HT1080 (cell line): ENCODE measurements around the gene AKR1A1. TPM values are rescaled to one million over a fixed set of nuclear protein-coding genes. Genes with fewer than 3 reads are reported as not detected.
"Not testable (repeated sequence)": the region's sequence is repeated elsewhere in the genome, so short reads cannot be mapped to it uniquely, and the experiment has no call there.

Source experiments
- DNase-seq: peaks from one replicate; pipeline ENCODE4 v3.0.0-alpha.2; 2015; ENCODE audit warnings: low read depth
- total RNA-seq: library from RNA; depleted of rRNA; stranded (reverse); fragments of >200 nt; shearing (Covaris generic); gene quantifications from 2 replicates; pipeline ENCODE4 v1.2.3, GENCODE V29; 2014

Gene AKR1A1
- total RNA-seq, 1 experiment from 2014 or later, result 106 TPM

DNA sequence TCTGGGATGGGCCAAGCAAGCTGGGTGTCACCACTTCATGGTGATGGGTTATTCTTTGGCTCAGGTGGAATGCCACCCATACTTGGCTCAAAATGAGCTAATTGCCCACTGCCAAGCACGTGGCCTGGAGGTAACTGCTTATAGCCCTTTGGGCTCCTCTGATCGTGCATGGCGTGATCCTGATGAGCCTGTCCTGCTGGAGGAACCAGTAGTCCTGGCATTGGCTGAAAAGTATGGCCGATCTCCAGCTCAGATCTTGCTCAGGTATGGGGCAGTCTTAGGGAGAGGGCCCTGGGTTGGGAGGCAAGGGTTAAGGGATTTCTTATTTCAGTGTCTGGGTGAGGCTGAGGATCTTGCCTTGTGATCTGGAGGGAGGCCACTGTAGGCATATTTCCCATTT is 17.8 kb downstream of the AKR1A1 start:
- DNase-seq, result no peak

DNA sequence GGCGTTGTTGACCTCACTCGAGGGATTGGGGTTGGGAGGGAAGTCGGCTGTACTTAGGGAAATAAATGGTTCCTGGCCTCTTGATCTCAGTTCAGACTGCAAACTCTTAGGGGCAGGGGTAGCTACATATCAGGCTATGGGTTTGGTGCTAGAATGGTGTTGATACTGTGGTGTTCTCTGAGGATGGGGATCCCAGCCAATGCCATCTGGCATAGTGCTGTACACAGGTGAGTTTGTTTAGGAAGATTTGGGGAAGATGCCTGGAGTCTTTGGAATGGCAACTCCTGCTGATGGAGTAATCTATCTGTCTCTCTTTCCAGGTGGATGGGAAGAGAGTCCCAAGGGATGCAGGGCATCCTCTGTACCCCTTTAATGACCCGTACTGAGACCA is 18.9 kb downstream of the AKR1A1 start:
- DNase-seq, result no peak

DNA sequence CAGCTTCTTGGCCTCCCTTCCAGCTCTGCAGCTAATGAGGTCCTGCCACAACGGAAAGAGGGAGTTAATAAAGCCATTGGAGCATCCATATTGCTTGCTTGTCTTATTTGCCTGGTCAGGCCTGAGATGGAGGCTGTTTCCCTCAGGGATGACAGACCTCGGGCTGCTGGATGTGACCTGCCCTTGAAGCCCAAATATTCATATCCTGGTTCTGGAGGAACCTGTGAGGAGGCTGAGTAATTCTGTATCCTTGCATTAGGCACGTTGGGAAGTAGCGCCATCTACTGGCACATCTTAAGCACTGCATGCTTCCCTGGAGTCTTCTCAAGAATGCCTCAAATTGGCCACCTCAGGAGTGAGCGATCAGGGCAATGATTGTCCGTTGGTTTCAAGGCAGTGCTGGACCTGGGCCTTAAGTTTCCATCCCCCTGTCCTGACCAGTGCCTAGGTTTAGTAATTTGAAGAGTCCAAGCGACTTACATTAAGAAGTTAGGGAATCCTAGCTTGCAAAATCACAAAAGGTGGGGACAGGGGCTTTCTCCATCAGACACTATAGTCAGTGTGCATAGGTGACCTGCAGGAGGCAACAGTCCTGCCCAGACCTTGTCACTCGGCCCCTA is 19.4 kb downstream of the AKR1A1 start:
- peak; percentile 67 for DNase-seq

DNA sequence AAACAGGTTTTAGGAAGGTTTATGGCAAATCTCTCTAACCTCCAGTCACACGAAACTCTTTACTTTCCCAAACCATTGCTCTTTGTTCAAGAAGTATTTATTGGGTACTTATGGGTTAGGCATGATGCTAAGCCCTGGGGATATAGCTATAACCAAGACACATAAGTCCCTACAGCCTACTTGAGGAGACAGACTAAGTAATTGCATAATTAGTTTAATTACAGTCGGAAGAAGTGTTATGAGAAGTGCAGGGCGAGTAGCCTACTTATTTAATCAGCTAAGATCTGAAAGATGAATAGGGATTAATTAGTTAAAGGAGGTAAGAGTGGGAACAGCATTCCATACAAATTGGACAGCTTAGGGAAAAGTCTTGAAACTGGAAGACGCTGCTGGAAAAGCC is 20.0 kb downstream of the AKR1A1 start:
- no peak for DNase-seq

DNA sequence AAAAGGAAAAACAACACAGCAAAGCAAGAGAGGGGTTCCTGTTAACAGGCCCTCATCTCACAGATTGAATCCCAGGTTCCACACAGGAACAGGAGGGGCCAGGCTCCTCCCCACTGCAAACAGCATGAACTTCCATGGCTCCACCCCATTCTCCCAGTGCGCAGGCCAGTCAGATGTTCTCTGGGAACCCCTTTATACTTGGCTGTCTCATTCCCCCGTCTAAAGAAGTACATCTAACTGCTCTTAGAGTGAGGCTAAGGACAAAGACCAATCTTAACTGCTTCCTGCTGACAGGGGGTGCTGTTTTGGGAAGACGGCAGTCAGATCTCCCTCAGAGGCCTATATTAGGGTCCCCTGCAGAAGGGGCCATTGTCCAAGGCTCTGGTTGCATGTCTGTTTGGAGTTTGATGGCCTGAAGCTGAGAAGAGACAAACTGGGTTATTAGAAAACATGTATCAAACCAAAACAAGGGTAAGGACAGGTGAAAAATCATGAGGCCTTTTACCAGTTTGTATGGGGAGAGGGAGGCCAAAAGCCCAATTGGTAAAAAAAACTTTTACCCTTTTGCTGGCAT is 22.7 kb downstream of the AKR1A1 start:
- DNase-seq, result no peak

DNA sequence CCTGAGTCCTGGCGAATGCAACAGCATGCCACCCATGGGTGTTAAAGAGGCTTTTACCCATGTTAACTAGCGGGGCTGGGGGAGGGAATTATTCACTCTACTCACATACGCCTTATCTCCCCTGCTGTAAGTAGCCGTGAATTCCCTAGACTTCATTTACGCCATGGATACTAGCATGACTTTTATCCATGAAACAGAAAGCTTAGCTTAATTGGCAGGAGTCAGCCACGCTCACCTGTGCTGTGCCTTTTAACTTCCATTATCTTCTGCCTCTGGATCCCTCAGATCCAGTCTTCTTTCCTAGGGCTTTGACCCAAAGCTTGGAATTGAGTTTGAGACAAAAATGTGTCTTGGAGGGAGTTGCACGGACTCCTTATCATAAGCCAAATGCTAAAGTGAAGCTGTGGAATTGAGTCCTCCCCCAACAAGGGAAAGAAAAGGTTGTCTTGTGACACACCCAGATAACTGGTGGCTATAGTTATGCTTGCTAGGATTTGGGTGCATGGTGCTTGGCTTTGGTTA is 23.5 kb downstream of the AKR1A1 start:
- DNase-seq, result no peak

DNA sequence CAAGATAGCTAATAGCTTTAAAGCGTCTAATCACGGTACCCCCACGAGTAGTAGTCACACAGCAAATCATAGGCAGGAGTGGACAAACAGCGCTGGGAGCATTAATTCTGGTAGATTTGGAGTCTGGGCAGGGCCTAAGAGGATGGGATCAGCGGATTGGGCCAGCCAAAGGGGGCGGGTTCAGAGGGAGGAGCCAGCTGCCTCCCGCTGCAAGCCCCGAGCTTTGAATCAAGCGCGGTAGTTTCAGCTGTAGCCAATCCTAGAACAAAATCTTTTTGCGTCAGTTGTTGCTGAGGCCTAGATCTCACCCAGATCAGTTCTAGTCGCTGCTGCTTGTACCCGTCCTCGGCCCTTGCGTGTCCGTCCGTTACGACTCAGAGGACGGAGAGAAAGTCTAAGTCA is 32.6 kb downstream of the AKR1A1 start:
- peak; percentile 96 for DNase-seq

DNA sequence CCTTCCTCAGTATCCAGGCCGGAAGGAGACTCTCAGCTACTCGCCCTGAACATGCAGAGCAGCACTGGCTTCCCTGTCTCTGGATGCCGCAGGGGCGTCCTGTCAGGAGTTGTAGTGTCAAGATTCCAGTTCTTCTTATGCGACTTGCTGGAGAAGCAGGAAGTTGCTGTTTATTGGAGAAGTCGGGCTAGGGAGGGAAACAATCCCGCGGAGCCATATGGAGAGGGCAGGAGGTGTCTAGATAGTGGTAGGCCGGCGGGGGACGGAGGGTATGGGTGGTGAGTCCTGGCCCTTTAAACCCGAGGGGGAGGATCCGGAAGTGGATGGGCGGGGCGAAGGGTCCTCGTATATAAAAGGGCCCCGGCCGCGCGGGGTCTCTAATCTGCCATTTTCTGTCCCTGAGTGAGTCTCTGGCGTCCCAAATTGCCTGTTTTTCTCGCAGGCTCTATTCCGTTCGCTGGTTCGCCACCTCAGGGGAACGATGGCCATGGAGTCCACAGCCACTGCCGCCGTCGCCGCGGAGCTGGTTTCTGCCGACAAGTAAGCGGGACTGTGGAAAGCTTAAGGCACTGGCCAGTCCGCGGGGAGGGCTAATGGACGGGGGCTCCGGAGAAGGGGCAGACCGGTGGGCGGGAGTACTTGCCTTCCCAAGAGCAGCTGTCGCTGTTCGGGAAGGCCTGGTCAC is 33.2 kb downstream of the AKR1A1 start, which contains the start of gene NASP:
Gene NASP, plus strand, starts transcription at position 376 of the 685 bp plus-strand sequence. Its CDS starts 106 bp downstream, at position 482.
- peak; percentile 86 for DNase-seq

DNA sequence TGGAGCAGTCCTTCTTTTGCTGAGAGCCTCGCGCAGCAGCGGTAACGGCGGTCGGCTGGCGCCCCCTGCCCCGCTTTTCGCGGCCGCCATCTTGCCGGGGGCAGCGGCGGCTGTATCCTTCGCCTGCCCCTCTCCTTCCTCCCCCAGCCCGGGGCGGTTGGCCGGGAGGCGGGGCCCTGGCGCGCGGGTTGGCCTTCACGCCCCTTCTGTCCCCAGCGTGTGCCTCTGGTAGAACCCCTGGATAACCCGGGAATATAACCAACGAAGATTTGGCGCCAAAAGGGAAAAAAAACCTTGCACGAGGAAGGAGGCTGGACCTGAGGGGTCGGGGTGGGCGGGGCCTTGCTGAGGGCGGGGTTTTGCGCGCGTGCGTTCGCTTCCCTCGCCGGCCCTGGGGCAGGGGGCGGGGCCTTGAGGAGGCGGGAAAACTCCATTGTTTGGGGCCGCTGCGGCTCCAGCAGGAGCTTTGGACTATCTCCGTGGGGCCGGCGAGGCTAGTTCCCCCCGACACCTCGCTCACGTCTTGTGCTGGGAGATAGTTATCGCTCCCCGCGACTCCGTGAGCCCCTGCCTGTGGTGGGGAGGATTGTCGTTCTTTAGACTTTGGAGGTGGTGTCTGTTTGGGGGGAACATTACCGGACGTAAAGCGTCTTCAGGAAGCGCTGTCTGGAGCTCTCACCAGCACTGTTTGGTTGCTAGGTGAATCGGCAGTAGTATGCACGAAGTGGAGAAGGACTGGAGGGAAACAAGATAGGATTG is 33.9 kb downstream of the AKR1A1 start:
- peak; percentile 77 for DNase-seq

DNA sequence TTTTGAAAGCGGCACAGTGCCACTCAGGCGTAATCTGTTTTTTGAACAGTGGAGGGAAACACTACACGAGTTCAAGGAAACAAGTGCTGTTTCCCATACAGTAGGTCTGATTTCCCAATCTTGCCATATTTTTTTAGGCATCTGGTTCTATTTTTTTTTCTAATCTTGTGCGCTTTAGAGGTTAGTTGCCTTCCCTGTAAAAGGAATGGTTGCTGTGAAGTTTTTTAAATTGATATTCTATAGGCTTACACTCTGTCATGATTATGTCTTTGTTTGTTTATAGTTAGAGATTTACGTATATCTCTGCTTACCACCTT is 34.4 kb downstream of the AKR1A1 start:
- no peak for DNase-seq

DNA sequence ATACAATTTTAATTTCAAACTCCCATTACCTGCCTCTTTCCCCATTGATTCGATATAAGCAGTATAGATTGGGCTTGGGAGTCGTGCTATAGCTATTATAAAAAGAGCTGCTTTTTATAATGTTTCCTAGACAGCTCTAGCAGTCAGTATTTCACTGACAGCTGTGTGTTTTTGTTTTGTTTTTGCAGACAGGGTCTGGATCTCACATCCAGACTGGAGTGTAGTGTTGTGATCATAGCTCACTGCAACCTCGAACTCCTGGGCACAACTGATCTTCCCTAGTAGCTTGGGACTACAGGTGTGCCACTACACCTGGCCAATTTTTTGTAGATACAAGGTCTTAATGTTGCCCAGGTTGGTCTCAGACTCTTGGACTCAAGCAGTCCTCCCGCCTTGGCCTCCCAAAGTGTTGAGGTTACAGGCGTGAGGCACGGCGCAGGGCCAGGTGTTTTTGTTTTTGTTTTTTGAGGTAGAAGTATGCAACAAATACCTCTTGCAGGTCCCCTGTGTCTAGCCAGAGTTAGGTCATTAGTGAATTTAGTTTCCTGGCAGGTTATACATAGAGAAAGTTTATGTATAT is 35.0 kb downstream of the AKR1A1 start:
- no peak for DNase-seq

DNA sequence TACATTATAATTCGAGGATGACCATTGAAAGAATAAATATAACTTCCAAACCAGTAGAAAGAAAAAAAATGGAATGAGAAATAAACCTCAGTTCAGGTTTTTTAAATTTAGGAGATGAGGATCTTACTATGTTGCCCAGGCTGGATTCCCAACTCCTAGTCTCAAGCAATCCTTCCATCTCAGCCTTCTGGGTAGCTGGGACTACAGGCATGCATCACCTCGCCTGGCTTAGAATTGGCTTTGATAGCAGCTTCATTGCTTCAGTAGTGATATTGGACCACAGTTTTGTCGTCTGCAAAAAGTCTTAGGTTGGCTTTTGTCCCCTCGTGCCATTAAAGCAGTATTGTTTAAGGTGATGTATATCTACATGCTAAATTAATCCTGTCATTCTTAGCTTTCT is 36.1 kb downstream of the AKR1A1 start:
- no peak for DNase-seq

DNA sequence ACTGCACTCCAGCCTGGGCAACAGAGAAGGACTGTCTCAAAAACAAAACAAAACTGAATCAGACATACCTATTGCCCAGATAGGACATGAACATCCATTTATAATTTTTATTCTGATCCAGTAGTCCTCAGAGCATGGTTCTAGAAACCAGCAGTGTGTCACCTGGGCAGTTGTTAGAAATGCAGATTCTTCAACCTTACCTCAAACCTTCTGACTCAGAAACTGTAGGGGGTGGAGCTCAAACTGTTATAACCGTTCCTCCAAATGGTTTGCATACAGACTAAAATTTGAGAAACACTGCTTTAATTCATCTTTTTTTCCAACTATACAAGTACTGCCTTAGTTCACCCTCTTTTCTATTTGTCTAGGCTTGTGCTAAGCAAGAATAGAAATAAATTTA is 39.2 kb downstream of the AKR1A1 start:
- no peak for DNase-seq

DNA sequence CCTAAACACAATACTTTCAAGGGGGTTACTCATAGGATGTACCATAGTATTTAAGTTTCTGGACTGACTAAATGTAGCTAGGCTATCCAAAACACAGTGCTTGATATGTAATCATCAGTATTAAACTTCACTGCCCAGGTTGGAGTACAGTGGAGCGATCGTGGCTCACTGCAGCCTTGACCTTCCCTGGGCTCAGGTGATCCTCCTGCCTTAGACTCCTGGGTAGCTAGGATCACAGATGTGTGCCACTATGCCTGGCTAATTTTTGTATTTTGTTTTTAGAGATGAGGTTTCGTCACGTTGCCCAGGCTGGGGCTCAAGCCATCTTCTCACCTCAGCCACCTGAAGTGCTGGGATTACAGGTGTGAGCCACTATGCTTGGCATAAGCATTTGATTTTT is 43.8 kb downstream of the AKR1A1 start:
- DNase-seq, result no peak

DNA sequence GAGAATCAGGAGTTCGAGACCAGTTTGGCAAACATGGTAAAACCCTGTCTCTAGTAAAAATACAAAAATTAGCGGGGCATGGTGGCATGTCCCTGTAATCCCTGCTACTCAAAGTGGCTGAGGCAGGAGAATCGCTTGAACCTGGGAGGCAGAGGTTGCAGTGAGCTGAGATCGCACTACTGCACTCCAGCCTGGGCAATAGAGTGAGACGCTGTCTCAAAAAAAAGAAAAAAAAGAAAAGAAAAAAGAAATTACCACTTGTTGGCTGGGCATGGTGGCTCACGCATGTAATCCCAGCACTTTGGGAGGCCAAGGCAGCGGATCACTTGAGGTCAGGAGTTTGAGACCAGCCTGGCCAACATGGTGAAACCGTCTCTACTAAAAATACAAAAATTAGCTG is 46.1 kb downstream of the AKR1A1 start:
- not testable (repeated sequence) for DNase-seq

DNA sequence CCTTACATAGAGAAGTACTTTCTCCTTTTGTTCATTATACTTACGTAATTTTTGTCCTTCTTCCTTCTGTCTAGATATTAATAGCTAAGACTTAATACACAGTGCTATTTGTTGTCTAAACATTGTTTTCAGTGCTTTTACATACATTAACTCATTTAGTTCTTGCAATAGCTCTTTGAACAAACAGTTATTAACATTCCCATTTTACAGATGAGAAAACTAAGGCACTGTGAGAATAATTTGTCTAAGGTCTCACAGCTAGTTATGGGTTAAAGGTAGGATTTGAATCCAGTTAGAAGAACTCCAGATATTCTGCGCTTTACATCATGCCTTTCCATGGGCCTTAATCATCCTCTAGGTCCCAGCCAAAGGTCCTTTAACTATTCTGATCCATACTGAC is 53.6 kb downstream of the AKR1A1 start:
- DNase-seq, result no peak

DNA sequence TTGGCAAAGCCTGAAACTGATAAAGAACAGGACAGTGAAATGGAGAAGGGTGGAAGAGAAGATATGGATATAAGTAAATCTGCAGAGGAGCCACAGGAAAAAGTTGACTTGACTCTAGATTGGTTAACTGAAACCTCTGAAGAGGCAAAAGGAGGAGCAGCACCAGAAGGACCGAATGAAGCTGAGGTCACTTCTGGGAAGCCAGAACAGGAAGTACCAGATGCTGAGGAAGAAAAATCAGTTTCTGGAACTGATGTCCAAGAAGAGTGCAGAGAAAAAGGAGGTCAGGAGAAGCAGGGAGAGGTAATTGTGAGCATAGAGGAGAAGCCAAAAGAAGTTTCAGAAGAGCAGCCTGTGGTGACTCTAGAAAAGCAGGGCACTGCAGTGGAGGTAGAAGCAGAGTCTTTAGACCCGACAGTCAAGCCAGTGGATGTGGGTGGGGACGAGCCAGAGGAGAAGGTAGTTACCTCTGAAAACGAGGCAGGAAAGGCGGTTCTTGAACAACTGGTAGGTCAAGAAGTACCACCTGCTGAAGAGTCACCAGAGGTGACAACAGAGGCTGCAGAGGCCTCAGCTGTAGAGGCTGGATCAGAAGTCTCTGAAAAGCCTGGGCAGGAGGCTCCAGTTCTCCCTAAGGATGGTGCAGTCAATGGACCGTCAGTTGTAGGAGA is 56.9 kb downstream of the AKR1A1 start:
- no peak for DNase-seq

DNA sequence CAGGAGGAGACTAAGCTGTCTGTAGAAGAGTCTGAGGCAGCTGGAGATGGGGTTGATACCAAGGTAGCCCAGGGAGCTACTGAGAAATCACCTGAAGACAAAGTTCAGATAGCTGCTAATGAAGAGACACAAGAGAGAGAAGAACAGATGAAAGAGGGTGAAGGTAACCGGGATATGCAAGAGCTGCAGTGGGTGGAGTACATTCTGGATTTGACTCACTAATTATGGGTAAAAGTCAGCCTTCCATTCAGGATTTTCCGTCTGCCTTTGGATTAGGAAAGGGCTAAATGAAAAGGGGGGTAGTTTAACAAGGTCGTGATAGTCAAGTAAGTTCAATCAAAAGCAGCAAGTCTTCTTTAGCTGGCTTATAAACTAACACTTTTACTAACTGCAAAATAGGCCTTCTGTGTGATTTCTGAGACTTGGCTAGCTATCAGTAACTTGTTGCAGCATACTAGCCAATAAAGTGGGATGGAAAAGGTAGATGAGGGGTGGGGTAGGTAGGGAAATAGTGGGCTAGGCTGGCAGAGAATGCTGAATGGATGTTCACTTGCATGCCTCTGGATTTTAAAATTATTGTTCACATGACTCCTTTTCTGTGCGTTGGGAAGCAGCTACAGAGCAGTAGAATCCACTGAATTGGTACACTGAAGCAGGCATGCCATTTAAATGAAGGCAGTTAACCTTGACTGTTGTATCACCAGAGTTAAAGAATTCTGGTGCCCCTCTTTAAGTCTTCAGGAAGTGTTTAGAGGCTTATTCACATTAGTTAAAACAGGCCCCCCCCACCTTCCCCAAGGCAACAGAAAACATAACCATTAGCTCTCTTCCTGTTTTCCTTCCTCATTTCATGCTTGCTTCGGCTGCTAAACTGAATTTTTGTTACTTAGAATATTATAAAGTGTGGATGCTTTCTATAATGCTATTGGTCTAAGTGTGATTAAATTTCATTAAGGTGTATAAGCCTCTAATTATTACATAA is 57.8 kb downstream of the AKR1A1 start:
- DNase-seq, result no peak

DNA sequence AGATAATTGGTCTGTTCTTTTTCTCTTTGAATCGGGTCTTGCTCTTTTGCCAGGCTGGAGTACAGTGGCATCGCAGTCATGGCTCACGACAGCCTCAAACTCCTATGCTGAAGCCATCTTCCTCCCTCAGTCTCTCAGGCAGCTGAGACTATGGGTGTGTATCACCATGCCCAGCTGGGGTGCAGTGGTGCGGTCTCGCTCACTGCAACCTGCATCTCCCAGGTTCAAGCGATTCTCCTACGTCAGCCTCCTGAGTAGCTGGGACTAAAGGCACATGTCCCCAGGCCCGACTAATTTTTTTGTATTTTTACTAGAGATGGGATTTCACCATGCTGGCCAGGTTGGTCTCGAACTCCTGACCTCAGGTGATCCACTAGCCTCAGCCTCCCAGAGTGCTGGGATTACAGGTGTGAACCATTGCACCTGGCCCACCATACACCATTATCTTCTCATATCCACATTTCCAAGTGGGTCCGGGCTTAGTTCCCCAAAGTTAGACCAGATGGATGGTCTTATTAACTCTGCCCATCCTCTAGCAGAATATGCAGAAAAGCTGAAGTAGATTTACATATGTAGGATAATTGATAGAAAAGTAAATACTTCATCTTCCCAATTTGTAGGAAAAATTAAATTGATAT is 60.1 kb downstream of the AKR1A1 start:
- no peak for DNase-seq
